ENCODE data around the gene BCO2.

BCO2 gene

GRCh38 chr11:112215621-112216020, 40.3 kb downstream of the BCO2 start:
- DNase-seq (ENCODE audit: low spot score) = no peak

- peak; percentile 14 for DNase-seq (ENCODE audit: low spot score)
Observed at GRCh38 chr11:112216561-112217105, 41.3 kb downstream of the BCO2 start.

DNA sequence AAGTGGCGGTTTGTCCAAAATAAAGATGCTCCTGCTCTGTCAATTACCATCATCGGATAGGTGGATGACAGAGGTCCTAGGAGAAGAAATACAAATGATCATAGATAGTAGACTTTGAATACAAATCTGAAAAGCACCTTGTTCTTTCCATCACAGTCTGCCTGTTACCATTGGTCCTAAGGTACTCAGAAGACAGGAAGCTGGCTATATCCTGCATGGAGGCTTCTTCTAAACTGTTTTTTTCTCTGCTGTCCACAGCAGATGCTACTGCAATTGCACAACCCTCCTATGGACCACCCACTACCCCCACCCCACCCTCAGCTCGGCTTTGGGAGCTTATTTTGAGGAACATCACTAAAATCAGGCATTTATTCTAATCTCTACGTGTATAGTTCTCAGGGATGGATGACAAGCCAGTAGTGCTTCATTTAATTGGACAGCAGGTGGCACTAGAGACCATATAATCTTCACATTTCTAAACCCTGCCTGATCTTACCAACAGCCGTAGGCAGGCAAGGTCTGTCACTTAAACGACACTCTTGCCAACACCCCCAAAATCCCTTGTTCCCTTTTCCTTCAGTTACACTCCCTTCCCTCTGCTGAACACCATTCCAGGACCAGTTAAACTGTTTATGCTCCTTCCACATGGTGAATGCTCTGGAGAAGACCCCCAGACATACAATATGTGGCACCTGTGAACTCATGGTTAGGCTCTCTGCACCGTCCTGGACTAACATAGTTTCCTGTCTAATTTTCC, 44.3 kb downstream of the BCO2 start:
- peak; percentile 66 for DNase-seq (ENCODE audit: low spot score)

- DNase-seq (ENCODE audit: low spot score) = no peak
Observed at GRCh38 chr11:112221274-112221835, 46.0 kb downstream of the BCO2 start.

DNA sequence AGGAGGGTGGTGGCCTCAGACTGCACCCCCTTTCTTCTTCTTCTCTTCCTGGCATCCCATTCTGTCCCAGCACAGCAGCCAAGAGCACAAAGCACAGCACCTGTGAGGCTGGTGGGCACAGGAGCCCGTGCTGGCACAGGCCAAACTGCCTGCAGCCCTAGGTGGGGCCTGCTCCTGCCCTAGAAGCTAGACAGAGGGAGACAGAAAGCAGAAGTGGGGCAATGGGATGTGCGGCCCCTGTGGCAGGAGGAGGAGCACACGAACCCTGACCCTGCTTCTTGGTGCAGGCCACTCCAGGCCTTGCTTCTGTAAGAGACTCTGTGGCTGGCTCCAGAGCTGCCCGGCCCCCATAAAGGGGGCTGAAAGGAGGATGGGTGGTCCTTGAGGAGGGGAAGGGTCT, 47.0 kb downstream of the BCO2 start:
- no peak for DNase-seq (ENCODE audit: low spot score)

- no peak for DNase-seq (ENCODE audit: low spot score)
Observed at GRCh38 chr11:112223121-112223520, 47.8 kb downstream of the BCO2 start.

GRCh38 chr11:112223754-112224532, 48.6 kb downstream of the BCO2 start:
- no peak for DNase-seq (ENCODE audit: low spot score)

- no peak for DNase-seq (ENCODE audit: low spot score)
Observed at GRCh38 chr11:112225753-112226061, 50.4 kb downstream of the BCO2 start.

- DNase-seq (ENCODE audit: low spot score) = peak; percentile 96
Observed at GRCh38 chr11:112226062-112226830, 50.9 kb downstream of the BCO2 start, which contains the start of gene PTS. Gene PTS (plus strand): TSS chr11:112226428. CDS start chr11:112226444, 16 bp downstream.

- DNase-seq (ENCODE audit: low spot score) = peak; percentile 45
Observed at GRCh38 chr11:112226831-112227401, 51.6 kb downstream of the BCO2 start.

- DNase-seq (ENCODE audit: low spot score) = no peak
Observed at GRCh38 chr11:112227471-112227870, 52.2 kb downstream of the BCO2 start.

DNA sequence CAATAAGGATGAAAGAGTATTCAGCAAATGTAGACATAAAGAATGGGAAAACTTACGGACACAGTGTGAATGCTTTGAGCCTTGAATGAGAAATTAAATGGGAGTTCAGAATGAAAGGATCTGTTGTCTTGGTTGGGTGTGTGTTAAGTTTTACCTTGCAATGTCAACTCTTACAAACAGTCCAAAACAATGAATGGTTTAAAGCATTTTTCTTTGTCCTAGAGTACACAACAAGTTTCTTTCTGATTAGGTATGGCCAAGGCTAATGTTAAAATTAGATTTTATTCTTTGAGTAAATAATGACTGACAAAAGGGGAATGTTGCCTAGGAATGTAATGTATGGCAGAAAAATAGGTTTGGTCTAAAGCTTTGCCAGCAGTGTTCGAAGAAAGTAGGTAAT, 53.4 kb downstream of the BCO2 start:
- no peak for DNase-seq (ENCODE audit: low spot score)

DNA sequence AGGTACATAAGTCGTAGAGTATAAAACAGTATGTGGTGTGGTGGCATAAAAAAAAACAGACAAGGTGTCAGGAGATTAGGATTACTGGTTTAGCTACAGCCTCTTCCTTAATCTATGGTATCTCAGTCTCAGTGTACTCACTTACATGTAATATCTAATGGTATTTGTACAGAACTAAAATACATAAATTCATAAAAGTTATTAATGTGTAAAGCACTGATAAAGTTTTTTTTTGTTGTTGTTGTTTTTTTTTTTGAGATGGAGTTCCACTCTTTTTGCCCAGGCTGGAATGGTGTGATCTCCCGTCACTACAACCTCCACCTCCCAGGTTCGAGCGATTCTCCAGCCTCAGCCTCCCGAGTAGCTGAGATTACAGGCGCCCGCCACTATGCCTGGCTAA, 53.8 kb downstream of the BCO2 start:
- DNase-seq (ENCODE audit: low spot score) = no peak

DNA sequence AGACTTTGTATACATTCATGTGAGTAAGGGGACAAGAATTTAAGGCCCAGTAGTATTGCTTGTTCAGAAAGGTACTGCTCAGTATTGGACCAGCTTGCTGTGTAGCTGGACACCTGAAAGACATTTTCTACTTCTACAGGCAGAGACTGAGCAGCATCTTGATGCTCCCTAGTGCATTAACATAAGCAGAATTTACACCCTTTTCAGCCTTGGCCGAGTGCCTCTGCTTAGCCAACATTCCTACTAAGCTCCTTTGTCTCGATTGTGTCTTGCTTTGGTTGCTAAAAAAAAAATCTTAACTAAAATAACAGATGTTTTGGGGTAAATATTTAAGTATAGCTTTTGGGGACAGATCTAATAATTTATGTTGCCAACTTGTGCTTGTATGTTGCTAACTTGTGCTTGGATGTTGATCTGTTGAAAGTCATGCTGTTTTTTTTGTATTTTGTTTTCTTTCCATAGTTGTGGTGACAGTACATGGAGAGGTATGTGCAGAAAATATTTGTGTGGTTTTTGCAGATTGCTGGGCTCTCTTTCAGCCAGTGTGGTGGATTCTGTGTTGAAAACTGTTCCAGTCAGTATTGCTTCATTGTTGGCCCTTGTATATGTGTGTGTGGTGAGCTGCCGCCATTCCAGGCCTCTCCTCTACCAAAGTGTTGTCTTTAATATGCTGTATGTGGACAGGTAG, 54.6 kb downstream of the BCO2 start:
- DNase-seq (ENCODE audit: low spot score) = peak; percentile 72

DNA sequence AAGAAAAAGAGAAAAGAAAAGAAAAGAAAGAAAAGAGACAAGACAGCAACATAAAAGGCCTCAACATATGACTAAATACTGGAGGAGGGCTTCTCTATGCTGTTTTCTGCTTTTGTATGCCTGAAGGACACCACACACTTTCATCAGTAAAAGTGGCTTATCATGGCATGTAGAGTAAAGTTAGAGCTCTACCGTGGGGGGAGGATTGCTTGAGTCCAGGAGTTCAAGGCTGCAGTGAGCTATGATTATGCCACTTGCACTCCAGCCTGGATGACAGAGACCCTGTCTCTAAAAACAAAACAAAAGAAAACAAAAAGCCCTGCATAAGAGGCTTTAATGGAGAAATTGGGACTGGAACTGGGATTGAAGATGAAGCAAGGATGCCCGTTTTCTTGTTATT, 56.6 kb downstream of the BCO2 start:
- no peak for DNase-seq (ENCODE audit: low spot score)

DNA sequence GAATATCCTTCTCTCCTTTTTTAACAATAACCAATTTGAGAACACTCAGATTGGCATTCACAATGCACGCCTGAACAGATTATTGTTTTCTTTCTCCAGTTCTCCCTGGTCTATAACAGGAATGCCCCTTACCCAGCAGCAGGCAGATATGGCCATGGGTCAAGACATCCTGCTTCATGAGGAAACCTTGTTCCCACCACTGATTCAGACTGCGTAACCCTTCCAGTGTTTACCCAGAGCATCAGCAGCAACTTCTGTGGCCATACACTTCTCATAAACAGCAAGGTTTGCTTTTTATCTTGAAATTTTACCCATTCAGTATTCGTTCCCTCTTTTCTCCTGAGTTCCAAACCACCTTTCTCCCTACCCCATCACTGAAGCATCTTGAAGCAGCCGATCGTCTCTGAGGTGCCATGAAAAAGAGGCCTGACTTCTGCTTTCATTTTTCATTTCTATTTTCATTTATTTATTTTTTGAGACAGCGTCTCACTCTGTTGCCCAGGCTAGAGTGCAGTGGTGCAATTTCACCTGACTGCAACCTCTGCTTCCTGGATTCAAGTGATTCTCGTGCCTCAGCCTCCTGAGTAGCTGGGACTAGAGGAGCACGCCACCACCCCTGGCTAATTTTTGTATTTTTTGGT, 60.6 kb downstream of the BCO2 start:
- no peak for DNase-seq (ENCODE audit: low spot score)

- DNase-seq (ENCODE audit: low spot score) = no peak
Observed at GRCh38 chr11:112237451-112237850, 62.1 kb downstream of the BCO2 start.

- DNase-seq (ENCODE audit: low spot score) = no peak
Observed at GRCh38 chr11:112238041-112238440, 62.7 kb downstream of the BCO2 start.

- peak; percentile 40 for DNase-seq (ENCODE audit: low spot score)
Observed at GRCh38 chr11:112241486-112241885, 66.2 kb downstream of the BCO2 start.

DNA sequence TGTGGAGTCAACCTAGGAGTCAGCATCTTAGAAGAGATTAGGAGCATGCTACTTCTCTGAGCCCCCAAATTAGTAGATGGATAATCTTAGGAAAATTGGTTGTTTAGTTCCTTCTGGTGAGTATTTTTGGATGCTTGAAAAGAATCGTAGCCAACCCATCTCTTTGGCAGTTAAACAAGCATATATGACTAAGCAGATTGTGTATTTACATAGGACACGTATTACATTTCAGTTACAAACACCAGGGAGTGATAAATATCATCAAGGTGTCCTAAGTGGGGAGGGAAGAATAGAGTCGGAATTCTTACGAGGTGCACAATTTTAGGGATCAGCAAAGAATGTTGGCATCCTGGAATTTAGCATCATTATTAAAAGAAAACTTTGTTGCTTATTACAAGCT, 71.9 kb downstream of the BCO2 start:
- DNase-seq (ENCODE audit: low spot score) = no peak

DNA sequence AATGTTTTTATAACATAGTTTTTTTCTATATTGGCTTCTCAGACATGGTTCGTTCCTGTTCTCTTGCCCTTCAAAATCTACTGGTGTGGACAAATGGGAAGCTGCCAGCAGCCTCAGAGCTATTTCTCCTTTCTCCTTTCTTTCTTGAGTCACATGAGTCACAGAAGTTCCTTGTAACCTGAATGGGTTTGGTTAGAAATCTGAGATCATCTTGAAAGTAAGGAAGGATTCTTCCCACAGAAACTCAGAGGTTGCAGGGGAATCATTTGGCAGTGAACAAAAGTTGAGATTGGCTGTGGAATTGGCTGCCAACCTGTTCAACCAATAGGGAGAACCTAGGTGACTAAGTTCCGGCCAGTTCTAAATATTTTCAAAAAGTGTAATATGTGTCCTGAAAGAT, 72.9 kb downstream of the BCO2 start:
- no peak for DNase-seq (ENCODE audit: low spot score)

Measured in AG08396 (cell line).